ENCODE data around the gene OBI1.
"Not testable (repeated sequence)": the region's sequence is repeated elsewhere in the genome, so short reads cannot be mapped to it uniquely, and the experiment has no call there.

Gene OBI1

DNA sequence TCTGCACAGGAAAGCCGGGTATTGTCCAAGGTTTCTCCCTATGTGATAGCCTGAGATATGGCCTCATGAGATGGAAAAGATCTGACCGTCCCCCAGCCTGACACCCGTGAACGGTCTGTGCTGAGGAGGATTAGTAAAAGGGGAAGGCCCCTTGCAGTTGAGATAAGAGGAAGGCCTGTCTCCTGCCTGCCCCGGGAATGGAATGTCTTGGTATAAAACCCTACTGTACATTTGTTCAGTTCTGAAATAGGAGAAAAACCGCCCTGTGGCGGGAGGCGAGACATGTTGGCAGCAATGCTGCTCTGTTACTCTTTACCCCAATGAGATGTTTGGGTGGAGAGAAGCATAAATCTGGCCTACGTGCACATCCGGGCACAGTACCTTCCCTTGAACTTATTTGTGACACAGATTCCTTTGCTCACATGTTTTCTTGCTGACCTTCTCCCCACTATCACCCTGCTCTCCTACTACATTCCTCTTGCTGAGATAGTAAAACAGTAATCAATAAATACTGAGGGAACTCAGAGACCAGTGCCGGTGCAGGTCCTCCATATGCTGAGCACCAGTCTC, 11.8 kb downstream of the OBI1 start:
- DNase-seq: not testable (repeated sequence)

DNA sequence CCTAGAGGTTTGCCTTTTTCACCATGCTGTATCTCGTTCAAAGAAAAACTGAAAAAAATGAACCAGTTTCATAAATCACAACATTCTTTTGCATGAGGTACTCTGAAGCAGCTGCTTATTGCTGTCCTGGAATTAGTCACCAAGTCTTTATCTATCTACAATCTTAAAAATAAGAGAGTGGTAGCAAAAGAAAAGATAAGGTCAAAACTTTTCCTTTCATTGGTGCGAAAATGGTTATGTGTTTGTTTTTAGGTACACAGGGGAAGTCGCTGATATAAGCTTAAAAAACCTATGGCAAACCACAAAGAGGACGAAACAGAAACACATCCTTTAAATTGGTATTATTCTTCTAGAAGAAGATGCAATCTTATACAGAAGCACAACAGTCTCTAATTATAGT, 20.7 kb downstream of the OBI1 start:
- DNase-seq: no peak

DNA sequence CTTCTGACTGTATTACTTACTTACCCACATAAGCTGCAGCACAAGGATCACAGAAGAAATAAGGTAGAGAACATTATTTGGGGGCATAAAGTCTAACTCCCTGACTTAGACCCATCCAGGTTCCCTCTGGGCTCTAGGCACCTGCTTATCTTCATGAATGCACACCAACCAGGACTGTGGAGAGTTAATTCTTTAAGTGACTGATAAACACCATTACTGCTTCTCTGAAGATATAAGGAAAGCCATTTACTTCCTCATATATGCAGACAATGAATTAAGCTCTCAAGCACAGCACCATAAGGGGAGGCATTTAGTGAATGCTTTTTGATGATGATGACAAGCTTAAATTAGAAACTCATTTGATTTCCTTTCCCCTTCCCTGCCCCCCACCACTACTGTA, 22.5 kb downstream of the OBI1 start:
- DNase-seq: no peak

DNA sequence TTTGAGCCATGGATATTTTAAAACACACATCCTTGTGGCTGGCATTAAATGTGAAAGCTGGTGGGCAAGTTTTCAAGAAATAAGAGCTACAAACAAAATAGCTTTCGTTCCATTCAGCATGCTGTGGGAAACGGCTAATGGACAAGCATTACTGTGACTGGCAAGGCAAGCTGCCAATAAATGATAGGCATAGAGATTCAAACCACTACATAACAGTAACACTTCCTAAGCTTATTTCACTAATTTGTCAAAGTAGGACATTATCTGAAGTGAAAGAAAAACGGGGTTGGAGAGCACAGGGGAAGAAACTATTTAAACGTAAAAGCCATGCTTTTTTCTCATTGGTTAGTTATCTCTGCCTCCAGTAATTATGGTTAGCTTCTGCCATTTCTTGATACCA, 26.0 kb downstream of the OBI1 start:
- no peak for DNase-seq

DNA sequence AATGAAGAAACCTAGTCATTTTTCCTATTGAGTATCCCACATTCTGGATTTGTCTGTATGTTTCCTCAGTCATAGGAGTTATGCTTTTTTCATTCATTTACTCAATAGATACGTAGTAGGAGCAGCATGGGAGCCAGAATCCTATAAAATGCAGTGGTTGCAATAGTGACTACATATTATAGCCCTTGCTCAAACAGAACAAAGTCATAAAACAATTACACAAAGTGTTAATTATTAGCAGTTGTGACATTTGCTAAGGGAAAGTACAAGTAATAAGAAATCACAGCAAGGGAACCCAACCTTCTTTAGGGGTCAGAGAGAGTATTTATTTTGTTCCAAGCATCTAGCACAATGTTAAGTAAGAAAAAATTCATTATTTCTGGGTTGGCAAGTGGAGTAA, 27.9 kb downstream of the OBI1 start:
- DNase-seq: no peak

DNA sequence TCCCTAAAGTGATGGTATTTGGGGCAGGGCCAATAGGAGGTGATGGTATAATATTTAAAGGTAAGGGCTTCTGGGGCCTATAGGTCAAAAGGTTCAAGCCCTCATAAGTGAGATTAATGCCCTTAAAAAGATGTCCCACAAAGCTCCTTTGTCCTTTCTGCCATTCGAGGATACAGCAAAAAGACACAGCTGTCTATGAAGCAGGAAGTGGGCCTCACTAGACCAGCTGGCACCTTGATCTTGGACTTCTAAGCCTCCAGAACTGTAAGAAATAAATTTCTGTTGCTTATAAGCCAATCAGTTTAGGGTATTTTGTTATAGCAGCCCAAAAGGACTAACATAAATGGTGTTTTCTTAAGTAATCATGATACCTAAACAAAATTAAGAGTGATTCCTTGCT, 28.4 kb downstream of the OBI1 start:
- no peak for DNase-seq

DNA sequence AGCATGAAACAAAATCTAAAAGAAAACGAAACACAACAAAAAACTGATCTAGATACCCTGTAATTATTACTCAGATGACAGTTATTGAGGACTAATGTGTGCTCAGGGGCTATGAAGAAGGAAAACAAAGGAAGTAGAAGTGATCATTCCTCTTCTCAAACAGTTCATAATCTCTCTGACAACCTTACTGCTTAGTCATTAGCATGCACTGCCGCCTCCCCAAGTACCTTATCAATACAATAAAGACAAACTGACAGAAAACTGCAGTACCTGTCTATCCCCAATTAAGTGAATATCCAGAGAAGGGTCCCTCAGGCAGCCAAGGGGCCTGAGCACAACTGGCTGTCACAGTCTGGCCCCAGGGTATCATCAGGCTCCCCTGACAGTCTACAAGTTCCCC, 33.6 kb downstream of the OBI1 start:
- no peak for DNase-seq

DNA sequence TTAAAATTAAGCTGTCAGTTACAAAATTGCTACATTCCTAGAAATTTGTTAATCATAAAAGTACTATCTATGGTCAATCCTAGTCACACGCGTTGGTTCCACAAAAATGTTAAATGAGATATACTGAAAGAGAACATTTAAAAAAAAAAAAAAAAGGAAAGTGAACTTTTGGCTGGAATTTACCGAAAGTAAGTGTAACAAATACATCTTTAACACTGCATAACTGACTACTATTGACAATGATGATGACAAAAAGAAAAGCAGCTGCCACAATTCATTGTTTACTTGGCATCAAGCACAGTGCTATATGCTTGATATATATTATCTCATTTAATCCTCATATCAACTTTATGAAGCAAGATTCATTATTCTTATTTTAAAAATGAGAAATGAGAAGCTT, 35.8 kb downstream of the OBI1 start:
- no peak for DNase-seq

DNA sequence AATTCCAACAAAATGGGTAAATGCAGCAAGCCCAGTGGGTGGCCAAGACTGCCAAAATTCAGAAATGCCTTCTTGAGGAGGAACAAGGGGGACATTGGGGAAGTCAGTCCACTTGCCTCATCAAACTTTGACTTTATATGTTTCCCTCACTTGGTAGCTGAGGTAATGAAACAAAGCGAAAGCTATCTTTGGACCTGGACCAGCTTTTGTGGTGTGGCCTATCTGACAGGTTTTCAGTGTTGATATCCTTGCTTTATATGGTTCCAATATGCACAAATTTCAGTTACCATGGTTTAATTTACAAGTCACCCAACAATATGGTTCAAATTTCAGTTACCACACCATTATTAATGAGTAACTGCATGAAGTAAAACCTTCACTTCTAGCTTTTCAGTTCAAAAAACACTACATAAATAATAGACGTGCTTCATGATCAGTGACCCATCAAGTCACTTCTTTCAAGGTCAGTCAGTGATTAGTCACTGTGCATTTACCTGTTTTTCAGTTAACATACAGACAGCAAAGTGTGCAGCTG, 38.0 kb downstream of the OBI1 start:
- no peak for DNase-seq

DNA sequence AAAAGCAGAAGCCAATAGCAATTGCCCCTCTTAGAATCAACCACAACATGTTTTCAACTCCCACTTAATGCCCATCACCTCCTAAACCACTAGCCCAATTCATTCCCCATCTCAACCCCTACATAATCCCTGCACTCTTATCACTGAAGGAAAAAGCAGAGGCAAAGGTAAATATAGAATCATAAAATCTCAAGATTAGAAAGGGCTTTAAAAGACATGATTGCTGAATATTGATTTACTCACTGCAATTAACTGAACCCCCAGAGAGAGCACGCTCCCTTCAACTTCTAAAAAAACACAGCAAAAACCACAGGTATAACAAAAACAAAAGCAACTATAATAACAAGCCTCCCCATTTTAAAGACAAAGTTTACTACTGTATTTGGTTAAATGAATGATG, 40.5 kb downstream of the OBI1 start:
- DNase-seq: no peak

DNA sequence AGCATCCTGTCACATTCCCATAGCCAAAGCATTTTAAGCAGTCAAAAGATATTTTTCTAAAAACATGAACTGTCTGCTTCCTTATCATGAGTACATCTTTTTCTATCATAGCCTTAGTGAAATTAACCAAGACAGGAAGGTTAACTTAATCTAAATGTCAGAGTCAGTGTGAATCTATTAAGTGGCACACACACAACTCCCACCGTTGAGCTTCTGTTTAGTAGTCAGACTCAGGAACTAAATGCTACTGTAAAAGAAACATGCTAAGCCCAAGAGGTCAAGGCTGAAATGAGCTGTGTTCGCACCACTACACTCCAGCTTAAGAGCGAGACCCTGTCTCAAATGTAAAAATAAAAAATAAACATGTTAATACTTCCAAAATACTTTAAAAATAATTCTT, 47.9 kb downstream of the OBI1 start:
- DNase-seq: no peak

DNA sequence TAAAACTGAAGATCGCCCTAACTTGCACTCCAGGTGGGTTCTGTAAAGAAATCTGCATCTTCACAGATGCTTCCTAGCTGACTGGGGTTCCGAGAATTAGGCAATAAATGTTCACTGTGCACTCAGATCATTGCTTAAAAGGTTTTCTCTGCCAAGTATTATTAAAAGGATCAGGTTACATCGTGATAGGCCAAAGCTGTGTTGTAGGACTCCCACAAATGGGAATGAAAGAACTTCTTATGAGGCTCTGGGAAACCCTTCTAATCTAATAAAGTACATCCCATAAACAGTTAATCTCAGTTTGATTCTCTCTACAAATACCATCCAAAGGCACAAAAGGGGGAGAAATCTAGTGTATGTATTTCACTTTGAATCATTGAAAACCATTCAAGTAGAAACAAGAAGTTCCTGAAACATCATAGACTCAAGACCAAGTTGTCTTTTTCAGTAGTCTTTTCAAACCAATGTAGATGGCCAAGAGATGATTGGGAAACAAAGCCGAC, 48.5 kb downstream of the OBI1 start:
- no peak for DNase-seq

DNA sequence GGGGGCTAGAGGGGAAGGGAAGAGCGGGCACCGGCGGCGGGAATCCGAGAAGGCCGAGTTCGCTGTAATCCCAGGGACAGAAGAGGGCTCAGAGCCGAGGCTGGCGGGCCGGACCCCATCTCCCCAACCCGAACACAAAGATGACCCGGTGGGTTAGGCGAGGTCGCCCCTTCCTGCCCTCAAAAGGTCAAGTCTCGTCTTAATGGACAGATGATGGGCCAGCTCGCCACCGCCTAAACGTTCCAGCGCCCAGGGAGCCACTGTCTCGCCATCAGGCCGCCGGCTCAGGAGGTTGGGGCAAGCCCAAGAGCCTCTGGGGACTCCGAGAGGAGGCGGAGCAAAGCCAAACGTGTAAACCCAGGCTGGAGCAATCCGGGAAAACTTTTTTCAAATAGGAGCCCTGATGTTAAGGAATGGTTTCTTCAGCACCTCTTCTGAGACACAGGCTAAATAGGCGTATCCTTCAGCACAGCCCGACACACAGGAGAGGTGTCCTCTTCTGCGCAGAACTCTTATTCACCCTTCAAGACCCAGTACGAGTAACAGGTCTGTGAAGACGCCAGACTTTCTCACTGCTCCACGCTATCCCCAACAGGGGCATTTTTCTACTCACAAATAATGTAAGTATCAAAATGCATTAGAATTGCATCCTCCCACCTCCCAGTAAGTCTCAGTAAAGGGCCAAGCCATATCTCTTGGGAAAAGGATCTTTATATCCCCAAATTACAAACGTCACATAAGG, 49.3 kb downstream of the OBI1 start:
- no peak for DNase-seq

DNA sequence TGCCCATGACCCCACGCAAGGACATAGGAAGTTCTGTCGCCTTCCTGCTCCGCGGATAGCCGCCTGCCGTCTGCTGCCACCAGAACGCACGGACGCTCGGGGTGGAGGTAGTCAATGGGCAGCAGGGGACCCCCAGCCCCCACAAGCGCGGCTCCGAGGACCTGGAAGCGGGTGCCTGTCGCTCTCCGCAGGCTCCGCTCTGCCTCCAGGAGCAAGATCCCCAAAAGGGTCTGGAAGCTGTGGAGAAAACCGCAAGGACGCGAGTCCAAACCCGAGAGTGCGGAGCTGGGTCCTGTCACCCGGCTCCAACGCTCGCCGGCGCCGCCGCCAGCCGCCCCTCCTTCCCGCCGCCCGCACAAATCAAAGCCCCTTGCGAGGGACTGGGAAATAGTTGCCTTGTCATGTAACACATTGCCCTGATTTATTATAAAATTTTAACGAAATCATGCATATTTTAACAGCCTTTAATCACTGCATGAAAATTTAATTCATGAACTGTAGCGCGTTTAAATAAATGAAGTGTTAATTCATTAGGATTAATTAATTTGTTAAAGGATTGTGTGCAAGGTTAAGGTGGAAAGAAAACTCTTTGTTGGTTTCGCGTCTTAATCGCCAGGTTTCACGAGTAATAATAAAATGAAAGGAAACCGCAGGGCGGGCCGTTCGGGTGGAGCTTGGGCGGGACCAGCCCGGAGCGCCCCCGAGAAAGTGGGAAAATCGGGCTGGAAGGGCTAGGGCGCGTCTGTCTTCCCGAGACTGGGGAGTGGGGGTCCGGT, 50.1 kb downstream of the OBI1 start:
- no peak for DNase-seq

DNA sequence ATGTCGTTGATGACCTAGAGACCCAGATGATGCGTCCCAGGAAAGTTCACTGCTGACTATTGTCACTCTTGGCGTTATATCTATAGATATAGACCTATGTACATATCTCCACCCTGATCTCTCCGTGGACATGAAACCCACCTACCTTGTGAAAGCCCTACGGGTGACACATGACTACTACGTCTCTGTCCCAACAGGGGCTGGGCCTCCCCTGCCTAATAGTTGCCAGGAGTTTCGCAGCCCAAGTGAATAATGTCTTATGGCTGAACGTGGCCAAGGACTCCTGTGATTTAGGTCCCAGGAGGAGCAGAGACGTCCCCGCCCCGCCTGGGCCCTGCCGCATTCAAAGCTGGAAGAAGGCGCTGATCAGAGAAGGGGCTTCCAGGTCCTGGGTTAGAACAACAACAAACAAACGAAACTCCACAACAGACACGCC, 50.7 kb downstream of the OBI1 start:
- no peak for DNase-seq

DNA sequence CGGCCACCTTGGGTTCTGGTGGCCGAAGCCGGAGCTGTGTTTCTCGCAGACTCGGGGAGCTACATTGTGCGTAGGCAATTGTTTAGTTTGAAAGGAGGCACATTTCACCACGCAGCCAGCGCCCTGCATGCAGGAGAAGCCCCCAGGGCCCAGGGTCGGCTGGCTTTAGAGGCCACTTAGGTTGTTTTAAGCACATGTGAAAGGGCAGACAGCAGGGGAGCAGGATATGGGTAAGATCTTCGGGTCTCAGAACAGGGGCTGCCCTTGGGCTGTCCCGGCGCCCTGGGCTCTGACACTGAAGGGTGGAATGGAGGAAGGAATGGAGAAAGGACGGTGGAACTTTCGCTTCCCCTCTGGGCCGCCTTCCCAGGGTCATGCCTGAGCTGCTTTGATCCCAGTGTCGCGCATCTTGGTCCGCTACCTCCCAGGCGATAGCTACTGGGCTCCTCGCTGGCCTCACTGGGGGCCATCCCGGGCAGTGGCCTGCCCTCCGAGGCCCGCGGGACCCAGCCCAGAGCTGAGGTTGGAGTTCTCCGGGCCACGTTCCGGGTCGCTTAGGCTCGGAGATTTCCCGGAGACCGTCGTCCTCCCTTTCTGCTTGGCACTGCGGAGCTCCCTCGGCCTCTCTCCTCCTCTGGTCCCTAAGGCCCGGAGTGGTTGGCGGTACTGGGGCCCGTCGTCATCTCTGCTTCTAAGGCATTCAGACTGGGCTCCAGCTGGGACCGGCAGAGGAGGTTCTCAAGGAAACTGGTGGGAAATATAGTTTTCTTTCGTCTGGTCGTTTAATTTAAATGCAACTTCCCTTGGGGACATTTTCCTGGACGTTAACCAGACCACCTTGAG, 51.3 kb downstream of the OBI1 start:
- no peak for DNase-seq

DNA sequence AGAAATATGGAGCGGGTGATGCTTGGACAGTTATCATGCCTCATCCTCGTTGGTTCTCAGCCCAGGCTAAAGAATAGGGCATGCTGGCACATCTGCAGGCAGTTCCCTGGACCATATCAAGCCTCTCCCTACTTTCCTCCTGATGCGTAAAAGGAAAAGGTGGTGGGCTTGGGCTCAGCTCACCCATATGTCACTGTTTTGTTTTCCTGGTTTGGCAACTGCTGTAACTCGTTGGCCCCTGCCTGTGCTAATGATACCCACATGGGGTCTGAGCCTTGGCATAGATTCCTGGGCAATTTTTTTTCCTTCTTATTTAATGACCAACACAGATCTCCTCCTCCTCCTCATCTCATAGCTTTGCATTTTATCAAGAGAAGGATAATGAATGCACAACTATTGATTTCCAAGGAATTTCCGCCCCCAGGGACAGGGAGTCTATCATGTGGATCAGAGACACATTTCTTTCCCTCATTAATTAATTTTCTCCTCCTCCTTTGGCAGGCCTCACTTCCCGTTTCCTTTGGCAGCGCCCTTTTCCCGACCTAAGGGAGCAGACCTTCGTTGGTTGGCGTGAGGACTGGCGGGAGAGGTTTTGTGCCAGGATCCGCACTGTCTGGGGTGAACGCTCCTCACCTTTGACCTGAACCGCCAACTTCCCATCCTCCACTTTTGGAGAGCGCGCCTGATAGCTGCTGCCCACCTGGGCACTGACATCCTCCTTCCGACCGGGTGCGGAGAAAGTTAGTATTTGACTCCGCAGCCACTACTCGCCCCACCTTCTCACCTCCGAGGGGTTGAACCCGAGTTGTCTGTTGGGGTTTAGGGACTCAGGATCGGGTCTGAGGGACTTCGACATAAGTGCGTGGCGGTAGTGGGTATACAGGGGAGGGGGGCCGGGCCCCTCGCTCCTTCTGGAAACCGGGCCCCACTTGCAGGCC, 52.2 kb downstream of the OBI1 start:
- DNase-seq: no peak

DNA sequence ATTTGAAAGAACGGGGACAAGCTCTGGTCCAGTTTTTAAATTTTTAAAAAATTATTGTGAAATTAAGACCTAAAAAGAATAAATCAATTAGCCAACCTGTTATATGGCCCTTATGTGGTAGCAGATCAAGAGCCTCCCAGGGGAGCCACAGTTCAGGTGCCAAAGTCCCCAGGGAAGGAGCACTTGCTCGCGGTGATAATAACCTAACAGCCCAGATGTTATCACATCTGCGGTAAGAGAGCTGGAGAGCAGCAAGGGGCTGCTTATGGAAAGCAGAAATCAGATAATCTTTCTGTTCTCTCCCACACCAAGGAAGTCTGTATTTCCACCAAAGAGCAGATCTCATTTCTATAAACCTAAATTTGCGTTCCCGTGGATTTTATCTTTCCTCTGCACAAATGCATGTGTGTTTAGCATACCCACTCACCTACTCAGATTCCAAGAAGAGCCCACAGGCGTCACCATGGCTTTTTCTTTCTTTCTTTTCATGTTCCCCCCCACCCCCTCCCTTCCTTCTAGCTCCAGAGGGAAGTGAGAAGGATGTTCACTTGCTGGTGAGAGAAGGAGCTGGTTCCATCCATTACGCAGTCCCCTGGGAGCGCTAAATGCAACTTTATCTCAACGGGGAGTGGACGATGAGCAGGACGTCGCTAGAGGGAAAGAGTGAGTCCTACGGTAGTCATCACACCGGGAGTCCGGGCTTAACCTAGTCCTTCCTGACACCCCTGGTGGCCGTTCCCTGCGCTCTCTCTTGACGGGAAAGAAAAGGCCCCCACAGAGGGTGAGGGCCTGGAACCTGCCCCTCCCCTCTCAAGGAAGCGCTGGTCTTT, 54.0 kb downstream of the OBI1 start:
- no peak for DNase-seq

DNA sequence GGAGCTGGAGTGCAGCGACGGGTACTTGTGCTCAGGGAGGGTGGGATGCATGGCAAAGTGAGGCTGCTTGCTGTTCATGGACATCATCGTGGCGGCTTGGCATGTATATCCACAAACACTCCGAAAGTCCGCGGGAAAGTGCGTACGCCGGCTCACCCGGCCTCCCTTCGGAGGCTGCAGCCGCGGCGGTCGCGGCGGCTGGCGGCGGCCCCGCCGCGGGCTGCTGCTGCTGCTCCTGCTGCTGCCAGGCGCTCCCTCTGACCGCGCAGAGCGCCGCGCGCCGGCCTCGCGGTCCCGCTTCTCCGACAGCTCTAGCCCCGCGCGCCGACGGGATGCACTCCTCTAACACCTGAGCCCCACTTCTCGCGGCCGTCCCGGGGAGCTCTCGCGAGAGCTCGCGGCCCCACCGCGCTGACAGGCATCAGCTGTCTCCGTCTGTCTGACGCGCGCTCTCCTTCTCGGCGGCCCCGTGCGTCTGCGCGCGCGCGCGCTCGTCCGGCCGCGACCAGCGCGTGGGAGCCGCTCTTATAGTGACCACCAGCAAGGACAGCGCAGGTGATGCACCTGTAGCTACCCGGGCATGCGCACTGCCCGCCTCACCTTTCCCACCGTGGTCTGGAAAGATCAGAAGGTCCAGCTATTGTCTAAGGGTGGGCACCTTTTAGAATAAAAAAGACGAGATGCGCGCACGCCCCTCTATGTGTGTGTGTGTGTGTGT, 55.6 kb downstream of the OBI1 start, which contains the start of gene POU4F1:
Gene POU4F1 (minus strand): TSS at position 313 of the 718 bp plus-strand sequence. CDS start 226 bp downstream, at position 87.
- DNase-seq: peak; percentile 66

Measured in CD4-positive, alpha-beta T cell treated with Interleukin-12 subunit alpha and Interleukin-12 subunit beta, for 1 hour (primary cell).